H1 (cell line): ENCODE measurements around the gene METTL22.

ENCODE experiments used
- CREB1 ChIP-seq: IDR thresholded peaks from 2 replicates; pipeline ENCODE4 v1.6.1; 2012; ENCODE audit warnings: inconsistent platforms
- NANOG ChIP-seq: IDR thresholded peaks from 2 replicates; pipeline ENCODE4 v1.6.1; 2011; ENCODE audit warnings: low read length, low read depth, mild to moderate bottlenecking, inconsistent platforms; ENCODE audit not compliant: insufficient read depth, poor library complexity, severe bottlenecking
- RAD21 ChIP-seq, 2 experiments: IDR thresholded peaks in 1 of 2; conservative IDR thresholded peaks in 1 of 2; 2 replicates each; pipeline ENCODE4 v1.6.1; 2011; ENCODE audit warnings: low read depth in 2 of 2, low read length in 2 of 2, improper control_type of control experiment in 1 of 2, inconsistent platforms in 1 of 2, mild to moderate bottlenecking in 1 of 2, moderate library complexity in 1 of 2
- TF ChIP-seq, protein P1 (sequence below): IDR thresholded peaks from 2 replicates; pipeline ENCODE4 v1.6.1; 2011; ENCODE audit warnings: low read length, improper control_type of control experiment

DNA sequence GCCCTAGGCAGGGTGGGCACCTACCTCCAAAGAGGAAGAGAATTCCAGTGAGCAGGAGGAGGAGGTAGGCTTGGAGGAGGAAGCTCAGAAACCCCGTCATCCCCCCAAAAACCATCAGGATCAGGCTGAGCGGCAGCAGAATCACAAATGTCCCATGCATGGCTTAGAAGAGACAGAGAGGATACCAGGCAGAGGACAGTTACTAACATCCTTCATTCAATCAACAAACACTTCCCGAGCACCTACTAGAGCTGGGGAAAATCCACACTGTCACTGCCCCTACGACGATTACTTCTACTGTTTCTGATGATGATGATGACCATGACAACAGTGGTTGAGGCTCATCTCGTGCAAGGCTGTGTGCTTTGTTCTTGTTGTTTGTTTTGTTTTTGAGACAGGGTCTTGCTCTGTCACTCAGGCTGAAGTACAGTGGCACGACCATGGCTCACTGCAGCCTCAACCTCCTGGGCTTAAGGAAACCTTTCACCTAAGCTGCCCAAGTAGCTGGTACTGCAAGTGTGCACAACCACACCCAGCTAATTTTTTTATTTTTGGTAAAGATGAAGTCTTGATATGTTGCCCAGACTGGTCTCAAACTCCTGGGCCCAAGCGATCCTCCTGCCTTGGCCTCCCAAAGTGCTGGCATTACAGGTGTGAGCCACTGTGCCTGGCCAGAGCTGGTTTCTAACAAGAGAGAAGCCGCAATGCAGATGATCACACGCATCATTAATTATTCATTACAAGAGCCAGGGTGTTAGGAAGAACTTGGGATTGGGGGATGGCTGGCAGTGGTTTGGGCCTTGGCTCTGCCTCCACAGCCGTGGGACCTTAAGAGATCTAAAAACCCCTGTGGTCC lies 49.2 kb upstream of the METTL22 start:
- no peak for TF ChIP-seq CREB1
- no peak for TF ChIP-seq RAD21 (IDR thresholded peaks at IDR 0.05 in 1 of 2, conservative IDR thresholded peaks at IDR 0.05 in 1 of 2; ENCODE audit: low read depth in 2 of 2, low read length in 2 of 2)
- TF ChIP-seq, protein P1, sequence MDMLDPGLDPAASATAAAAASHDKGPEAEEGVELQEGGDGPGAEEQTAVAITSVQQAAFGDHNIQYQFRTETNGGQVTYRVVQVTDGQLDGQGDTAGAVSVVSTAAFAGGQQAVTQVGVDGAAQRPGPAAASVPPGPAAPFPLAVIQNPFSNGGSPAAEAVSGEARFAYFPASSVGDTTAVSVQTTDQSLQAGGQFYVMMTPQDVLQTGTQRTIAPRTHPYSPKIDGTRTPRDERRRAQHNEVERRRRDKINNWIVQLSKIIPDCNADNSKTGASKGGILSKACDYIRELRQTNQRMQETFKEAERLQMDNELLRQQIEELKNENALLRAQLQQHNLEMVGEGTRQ, result no peak
- no peak for TF ChIP-seq NANOG
